ENCODE data around the gene SMARCA2.

GRCh38 chr9:2199999-2200796, 185.1 kb downstream of the SMARCA2 start:
- TF ChIP-seq POLR2A (IDR thresholded peaks at IDR 0.05; ENCODE audit: low read length) (no peak), GATA1 (IDR thresholded peaks at IDR 0.05; ENCODE audit: low read depth, low read length) (no peak)

Measured in erythroblast (primary cell).